BJ (cell line): ENCODE data around the gene MTURN. TPM values are rescaled to one million over a fixed set of nuclear protein-coding genes. Genes with fewer than 3 reads are reported as not detected.
A peak's percentile ranks its signal among the peaks of the same experiment; 100 is the strongest.

Experiments
- CTCF ChIA-PET: fragments of 350-600 bp; formaldehyde crosslinking; extraction: SDS; loops from one replicate; lab custom pipeline; 2021; ENCODE audit warnings: antibody characterized with exemption, inconsistent platforms; lab: Yijun Ruan, JAX
- POLR2A ChIA-PET: fragments of 300-600 bp; sonication (Branson Sonifier 250); formaldehyde crosslinking; extraction: SDS; loops from one replicate; lab custom pipeline; 2021; ENCODE audit warnings: antibody characterized with exemption; lab: Charles Lee
- DNase-seq: peaks from one replicate; pipeline ENCODE4 v3.0.0-alpha.2; 2011; ENCODE audit warnings: low read depth
- H3K27me3 ChIP-seq: 2 replicates; pipeline ENCODE4 v1.6.0; 2011; ENCODE audit warnings: low read length; ENCODE audit not compliant: control insufficient read depth, insufficient read depth
- H3K36me3 ChIP-seq: 2 replicates; pipeline ENCODE4 v1.5.1; 2011; ENCODE audit warnings: low read length; ENCODE audit not compliant: control insufficient read depth, insufficient read depth
- H3K4me3 ChIP-seq: 2 replicates; pipeline ENCODE4 v1.5.1; 2011; ENCODE audit warnings: low read depth, mild to moderate bottlenecking, control low read depth, low read length
- polyA plus RNA-seq: library from polyadenylated mRNA; depleted of rRNA; stranded (reverse); fragments of >200 nt; gene quantifications from 2 replicates; pipeline ENCODE4 v1.2.3, GENCODE V29; 2011
- TF ChIP-seq, protein P1 (sequence below): IDR thresholded peaks from 2 replicates; pipeline ENCODE4 v1.5.1; 2011; ENCODE audit warnings: low read depth, mild to moderate bottlenecking, control low read depth, inconsistent platforms, low read length, moderate library complexity; ENCODE audit not compliant: insufficient read depth

The MTURN gene
- polyA plus RNA-seq, 1 experiment, result 7.0 TPM

DNA sequence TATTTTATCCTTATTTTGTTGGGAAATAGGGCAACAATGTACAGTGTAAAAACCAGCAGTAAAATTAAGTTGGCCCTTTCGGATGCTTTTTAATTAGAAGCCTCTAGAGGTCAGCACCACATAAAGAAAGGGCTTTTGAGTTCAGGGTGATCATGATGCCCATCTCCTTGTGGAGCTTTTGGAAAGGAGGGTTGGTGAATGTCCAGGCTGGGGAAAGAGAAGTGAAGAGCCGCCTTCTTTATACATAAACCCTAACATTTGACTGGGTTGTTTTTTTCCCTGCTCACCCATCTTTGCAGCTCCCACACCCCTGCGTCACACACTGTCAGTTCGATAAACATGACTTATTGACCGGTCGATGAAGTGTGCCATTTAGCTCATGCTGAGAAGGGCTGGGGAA lies 29.8 kb downstream of the MTURN start:
- no peak for DNase-seq
- TF ChIP-seq, protein P1, sequence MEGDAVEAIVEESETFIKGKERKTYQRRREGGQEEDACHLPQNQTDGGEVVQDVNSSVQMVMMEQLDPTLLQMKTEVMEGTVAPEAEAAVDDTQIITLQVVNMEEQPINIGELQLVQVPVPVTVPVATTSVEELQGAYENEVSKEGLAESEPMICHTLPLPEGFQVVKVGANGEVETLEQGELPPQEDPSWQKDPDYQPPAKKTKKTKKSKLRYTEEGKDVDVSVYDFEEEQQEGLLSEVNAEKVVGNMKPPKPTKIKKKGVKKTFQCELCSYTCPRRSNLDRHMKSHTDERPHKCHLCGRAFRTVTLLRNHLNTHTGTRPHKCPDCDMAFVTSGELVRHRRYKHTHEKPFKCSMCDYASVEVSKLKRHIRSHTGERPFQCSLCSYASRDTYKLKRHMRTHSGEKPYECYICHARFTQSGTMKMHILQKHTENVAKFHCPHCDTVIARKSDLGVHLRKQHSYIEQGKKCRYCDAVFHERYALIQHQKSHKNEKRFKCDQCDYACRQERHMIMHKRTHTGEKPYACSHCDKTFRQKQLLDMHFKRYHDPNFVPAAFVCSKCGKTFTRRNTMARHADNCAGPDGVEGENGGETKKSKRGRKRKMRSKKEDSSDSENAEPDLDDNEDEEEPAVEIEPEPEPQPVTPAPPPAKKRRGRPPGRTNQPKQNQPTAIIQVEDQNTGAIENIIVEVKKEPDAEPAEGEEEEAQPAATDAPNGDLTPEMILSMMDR, result peak; percentile 61
- H3K27me3 ChIP-seq, result no peaks in the 10 kb centered on the region
- H3K4me3 ChIP-seq, result no peak overlapping the region
- CTCF ChIA-PET, result interaction anchor here (0.7 to 3.0 kb wide), 16 partner anchors 8 to 400 kb away, joined by 3 to 16 read pairs (median 3); no protein-coding TSS in a partner anchor
- H3K36me3 ChIP-seq, result no peaks in the 10 kb centered on the region
- POLR2A ChIA-PET, result no interaction called here

DNA sequence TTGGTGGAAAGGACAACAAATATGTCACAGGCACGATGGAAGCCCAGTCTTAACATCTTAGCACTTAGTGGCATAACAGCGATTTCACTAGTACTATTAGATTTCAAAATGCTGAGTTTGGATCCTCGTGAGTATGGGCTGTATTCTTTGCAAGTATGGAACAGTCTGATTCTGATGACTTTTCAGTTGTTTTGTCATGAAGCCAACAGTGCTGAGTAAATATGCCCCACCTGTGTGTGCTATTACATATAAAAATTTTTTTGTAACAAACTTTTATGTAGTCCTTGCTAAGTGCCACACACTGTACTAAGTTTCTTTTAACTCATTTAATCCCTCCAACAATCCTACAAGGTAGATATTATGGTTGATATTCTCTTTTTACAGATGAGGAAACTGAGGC lies 30.8 kb downstream of the MTURN start:
- H3K4me3 ChIP-seq, result no peak overlapping the region
- H3K27me3 ChIP-seq, result no peaks in the 10 kb centered on the region
- DNase-seq, result no peak
- POLR2A ChIA-PET, result no interaction called here
- CTCF ChIA-PET, result no interaction called here
- no peaks in the 10 kb centered on the region for H3K36me3 ChIP-seq
- TF ChIP-seq, protein P1, result no peak

DNA sequence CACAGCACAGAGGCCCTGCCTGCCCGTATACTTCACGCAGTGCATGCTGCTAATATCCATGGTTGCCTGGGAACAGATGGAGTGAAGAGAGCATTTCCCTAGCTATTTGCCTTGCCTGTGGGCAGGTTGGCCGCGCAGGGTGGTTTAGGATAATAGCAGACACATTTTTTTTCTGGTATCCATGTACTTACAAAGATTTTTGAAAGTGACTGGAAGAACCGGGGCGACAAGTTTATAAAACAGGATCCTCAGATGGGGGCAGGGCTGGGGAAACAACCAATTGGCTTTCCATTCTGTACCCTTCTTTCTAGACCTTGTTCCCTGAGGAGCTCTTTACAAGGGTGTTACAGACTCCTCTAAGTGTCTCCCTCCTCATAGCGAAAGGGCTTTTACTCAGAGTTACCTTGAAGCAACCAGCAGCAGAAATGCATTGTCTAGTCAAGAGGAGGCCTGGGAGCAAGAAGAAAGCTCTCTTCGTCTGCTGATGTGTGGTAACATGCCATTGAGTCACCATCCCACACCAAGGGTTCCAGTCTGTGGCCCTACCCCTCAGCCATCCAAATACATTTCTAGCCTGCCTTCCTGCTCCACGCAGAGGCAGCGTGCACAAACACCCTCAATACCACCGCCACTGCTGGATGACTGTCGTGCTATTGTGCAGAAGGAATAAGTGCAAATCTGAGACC lies 31.5 kb downstream of the MTURN start:
- H3K4me3 ChIP-seq, result no peak overlapping the region
- DNase-seq, result no peak
- TF ChIP-seq, protein P1, result no peak
- H3K27me3 ChIP-seq, result no peaks in the 10 kb centered on the region
- H3K36me3 ChIP-seq, result no peaks in the 10 kb centered on the region
- ChIA-PET POLR2A (no interaction called here), CTCF (no interaction called here)

DNA sequence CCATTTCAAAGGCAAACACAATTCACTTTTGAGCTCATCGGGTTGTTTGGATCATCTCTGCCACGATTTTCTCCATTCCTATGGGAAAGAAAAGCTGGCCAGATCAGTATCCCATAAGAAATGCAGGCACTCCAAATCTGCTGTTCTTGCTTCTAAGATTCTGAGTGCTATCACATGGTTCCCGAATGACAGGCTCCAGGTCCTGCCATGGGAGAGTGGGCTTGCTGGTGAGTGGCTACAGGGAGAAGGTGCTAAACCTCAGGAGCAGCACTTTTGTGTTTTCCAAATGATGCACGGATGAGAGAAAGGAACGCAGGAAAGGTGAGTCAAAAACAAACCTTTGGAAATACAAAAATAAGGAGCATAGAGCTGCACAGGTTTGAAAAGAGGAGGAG lies 32.1 kb downstream of the MTURN start:
- Histone ChIP-seq H3K36me3 (no peaks in the 10 kb centered on the region), H3K4me3 (no peak overlapping the region), H3K27me3 (no peaks in the 10 kb centered on the region)
- ChIA-PET POLR2A (no interaction called here), CTCF (no interaction called here)
- TF ChIP-seq, protein P1, result no peak
- DNase-seq, result no peak

DNA sequence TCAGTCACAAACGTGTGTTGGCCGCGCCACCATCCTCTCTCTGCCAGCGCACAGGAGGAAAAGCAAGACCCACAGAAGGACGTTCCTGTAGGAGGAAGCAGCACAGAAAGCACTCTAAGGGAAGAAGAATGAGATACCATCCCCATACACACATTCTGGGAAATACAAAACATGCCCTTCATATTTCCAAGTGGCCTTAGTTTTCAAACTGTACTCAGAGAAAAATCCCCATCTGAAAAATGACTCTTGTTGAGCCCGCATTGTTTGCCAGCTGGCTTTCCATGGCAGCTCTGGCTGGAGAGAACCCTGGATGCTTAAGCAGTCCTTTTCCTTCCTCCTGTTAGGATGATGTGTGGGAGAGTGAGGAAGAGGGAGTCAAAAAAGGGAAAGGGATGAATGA lies 33.1 kb downstream of the MTURN start:
- CTCF ChIA-PET, result interaction anchor here (2.0 kb wide), 1 partner anchor 111 kb away, joined by 4 read pairs; no protein-coding TSS in a partner anchor
- Histone ChIP-seq H3K4me3 (no peak overlapping the region), H3K36me3 (no peaks in the 10 kb centered on the region), H3K27me3 (no peaks in the 10 kb centered on the region)
- POLR2A ChIA-PET, result no interaction called here
- DNase-seq, result no peak
- TF ChIP-seq, protein P1, result no peak
